A172 (cell line): ENCODE data around the gene XPR1. TPM values are rescaled to one million over a fixed set of nuclear protein-coding genes. Genes with fewer than 3 reads are reported as not detected.
"Not testable (repeated sequence)": the region's sequence is repeated elsewhere in the genome, so short reads cannot be mapped to it uniquely, and the experiment has no call there.

Source experiments
- DNase-seq: peaks from one replicate; pipeline ENCODE4 v3.0.0-alpha.2; 2015; ENCODE audit warnings: low spot score
- total RNA-seq: library from RNA; depleted of rRNA; stranded (reverse); fragments of >200 nt; shearing (Covaris generic); gene quantifications from 2 replicates; pipeline ENCODE4 v1.2.3, GENCODE V29; 2014

XPR1 gene
- total RNA-seq, 1 experiment from 2014 or later: 33.6 TPM

DNA sequence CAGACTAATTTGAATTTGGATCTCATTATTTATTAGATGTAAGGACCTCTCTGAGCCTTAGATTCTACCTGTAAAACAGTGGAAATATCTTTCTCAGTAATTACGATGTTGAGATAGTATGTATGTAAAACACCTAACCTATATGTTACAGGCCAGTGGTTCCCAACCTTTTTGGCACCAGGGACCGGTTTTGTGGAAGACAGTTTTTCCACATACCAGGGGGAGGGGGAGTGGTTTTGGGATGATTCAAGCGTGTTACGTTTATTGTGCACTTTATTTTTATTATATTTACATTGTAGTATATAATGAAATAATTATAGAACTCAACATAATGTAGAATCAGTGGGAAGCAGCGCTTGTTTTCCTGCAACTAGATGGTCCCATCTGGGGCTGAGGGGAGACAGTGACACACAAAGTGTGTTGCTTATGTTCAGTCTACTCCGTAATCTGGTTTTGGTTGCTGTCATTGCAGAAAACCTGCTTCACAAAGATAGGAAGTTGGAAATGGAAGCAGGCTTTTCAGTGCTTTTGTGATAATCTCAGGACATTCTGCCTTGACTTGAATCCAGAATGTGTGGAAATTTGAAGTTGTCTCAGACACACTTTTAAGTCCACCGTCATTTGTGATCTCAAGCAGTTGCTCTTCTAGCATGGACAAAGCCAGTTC, 12.8 kb downstream of the XPR1 start:
- DNase-seq: no peak

DNA sequence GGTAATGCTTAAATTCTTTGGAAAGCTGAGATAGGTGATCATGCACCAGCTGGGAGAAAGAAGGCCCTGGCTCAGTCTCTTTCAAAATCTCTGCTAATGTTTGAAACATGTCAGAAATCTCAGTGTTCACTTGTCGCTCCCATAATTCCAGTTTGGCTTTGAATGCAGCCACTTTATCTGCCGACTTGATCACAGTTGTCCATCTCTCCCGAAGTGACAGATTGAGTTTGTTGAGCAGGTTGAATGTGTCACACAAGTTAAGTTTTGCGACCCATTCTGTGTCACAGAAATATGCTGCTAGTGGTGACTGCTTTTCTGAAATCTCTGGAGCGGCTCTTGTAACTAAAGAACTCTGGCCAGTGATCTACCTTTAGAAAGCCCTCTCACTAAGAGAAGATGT, 13.4 kb downstream of the XPR1 start:
- DNase-seq: not testable (repeated sequence)

DNA sequence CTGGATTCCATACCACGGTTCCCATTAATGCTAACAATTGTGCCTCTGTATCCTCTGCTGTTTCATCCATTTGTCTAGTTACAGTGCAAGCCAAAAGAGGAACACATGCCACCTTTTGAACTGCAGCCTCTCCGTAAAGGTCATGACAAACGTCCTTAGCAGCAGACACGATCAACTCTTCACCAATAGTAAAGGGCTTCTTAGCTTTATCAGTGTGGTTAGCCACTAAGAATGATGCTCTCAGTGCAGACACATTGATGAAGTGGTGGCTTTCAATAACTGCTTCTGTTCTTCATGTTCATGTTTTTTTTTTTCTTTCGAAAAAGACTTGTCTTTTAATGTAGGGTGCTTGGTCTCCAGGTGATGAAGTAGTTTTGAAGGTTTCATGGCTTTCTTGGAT, 14.3 kb downstream of the XPR1 start:
- no peak for DNase-seq

GRCh38 chr1:180646547-180646946, 14.7 kb downstream of the XPR1 start:
- DNase-seq: no peak

GRCh38 chr1:180652792-180653191, 21.0 kb downstream of the XPR1 start:
- no peak for DNase-seq

DNA sequence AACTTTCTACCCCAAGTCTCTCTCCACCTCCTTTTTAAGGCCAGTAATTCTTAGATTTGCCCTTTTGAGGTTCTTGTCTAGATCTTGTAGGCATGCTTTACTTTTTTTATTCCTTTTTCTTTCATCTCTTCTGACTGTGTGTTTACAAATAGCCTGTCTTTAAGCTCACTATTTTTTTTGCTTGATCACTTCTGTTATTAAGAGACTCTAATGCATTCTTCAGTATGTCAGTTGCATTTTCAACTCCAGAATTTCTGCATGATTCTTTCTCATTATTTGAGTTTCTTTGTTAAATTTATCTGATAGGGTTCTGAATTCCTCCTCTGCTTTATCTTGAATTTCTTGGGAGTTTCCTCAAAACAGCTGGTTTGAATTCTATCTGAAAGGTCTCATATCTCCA, 30.9 kb downstream of the XPR1 start:
- DNase-seq: no peak

DNA sequence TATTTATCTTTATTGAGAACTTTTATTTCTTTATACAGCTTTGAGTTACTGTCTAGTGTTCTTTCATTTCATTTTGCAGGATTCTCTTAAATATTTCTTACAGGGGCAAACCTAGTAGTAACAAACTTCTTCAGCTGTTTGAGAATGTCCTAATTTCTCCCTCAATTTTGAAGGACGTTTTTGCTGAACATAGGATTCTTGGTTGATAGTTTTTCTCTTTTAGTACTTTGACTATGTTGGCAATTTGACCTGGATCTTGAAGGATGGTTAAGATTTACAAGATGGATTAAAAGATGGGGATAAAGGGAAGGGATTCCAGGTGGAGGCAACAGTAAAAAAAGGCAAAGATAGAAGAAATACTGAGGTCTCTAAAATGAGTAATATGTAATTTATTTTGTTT, 38.9 kb downstream of the XPR1 start:
- DNase-seq: no peak

- no peak for DNase-seq
Measured at GRCh38 chr1:180672105-180672504, 40.3 kb downstream of the XPR1 start.

GRCh38 chr1:180672505-180672904, 40.7 kb downstream of the XPR1 start:
- DNase-seq: no peak

GRCh38 chr1:180674603-180675530, 43.0 kb downstream of the XPR1 start:
- DNase-seq: no peak

- no peak for DNase-seq
Measured at GRCh38 chr1:180675586-180675985, 43.8 kb downstream of the XPR1 start.

GRCh38 chr1:180680558-180681144, 48.8 kb downstream of the XPR1 start:
- peak; percentile 64 for DNase-seq

- not testable (repeated sequence) for DNase-seq
Measured at GRCh38 chr1:180683117-180683516, 51.3 kb downstream of the XPR1 start.

- DNase-seq: no peak
Measured at GRCh38 chr1:180691322-180691913, 59.6 kb downstream of the XPR1 start.

- no peak for DNase-seq
Measured at GRCh38 chr1:180693564-180694244, 61.9 kb downstream of the XPR1 start.

DNA sequence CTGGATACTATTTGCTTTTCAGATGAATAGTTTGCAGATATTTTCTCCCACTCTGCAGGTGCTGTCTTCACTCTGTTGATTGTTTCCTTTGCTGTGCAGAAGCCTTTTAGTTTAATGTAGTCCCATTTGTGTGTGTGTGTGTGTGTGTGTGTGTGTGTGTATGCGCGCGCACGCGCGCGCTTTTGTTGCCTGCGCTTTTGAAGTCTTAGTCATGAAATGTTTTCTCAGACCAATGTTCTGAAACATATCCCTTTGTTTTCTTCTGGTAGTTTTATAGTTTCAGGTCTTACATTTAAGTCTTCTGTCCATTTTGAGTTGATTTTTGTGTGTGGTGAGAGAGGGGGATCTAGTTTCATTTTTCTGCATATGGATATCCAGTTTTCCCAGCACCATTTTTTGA, 63.5 kb downstream of the XPR1 start:
- no peak for DNase-seq

- DNase-seq: no peak
Measured at GRCh38 chr1:180696361-180696760, 64.5 kb downstream of the XPR1 start.

GRCh38 chr1:180698580-180698979, 66.8 kb downstream of the XPR1 start:
- DNase-seq: no peak

DNA sequence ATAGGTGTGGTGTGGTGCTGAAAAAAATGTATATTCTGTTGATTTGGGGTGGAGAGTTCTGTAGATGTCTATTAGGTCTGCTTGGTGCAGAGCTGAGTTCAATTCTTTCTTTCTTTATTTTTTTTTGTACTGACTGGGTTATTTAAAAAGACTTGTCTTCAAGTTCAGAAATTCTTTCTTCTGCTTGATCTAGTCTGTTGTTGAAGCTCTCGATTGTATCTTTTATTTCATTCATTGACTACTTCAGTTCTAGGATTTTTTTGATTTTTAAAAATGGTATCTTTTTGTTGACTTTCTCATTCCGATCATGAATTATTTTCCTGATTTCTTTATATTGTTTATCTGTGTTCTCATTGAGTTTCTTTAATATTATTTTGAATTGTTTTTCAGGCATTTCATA, 70.6 kb downstream of the XPR1 start:
- not testable (repeated sequence) for DNase-seq

GRCh38 chr1:180710746-180711145, 78.9 kb downstream of the XPR1 start:
- DNase-seq: not testable (repeated sequence)

- DNase-seq: not testable (repeated sequence)
Measured at GRCh38 chr1:180711260-180711659, 79.4 kb downstream of the XPR1 start.

DNA sequence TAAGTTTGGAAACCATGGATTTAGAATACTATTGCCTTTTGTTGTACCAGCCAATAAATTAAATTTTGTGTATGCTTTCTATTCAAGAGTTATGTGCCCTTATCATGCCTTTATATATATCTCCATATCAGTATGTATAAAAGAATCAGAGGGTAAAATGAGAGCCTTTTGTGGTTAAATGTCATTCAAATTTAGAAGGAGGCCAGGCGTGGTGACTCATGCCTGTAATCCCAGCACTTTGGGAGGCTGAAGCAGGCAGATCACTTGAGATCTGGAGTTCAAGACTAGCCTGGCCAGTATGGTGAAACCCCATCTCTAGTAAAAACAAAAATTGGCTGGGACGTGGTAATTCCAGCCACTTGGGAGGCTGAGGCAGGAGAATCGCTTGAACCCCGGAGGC, 88.9 kb downstream of the XPR1 start:
- peak; percentile 35 for DNase-seq
